Memory B cell (primary cell): ENCODE data around the gene OTUD3.
"Not testable (repeated sequence)": the region's sequence is repeated elsewhere in the genome, so short reads cannot be mapped to it uniquely, and the experiment has no call there.

ENCODE experiments used
- ATAC-seq: fragments of 150-1000 bp; cut with Tn5 transposase; 2 replicates; pipeline ENCODE4 v1.10.0; 2021; ENCODE audit warnings: low read depth, mild to moderate bottlenecking, moderate library complexity
- DNase-seq, 2 donors: peaks; one replicate each; pipeline ENCODE4 v3.0.0; 2022; ENCODE audit warnings: low spot score in 2 of 2
- H3K27ac Mint-ChIP-seq: one replicate; pipeline ENCODE4 v1.8.0; 2022; ENCODE audit warnings: mild to moderate bottlenecking, moderate library complexity, mixed read lengths
- H3K27me3 Mint-ChIP-seq: one replicate; pipeline ENCODE4 v1.8.0; 2022; ENCODE audit warnings: mixed read lengths
- H3K36me3 Mint-ChIP-seq: one replicate; pipeline ENCODE4 v1.8.0; 2022; ENCODE audit warnings: mild to moderate bottlenecking, mixed read lengths
- H3K4me1 Mint-ChIP-seq: one replicate; pipeline ENCODE4 v1.8.0; 2022; ENCODE audit warnings: mixed read lengths
- H3K4me3 Mint-ChIP-seq: one replicate; pipeline ENCODE4 v1.8.0; 2022; ENCODE audit warnings: mild to moderate bottlenecking, moderate library complexity, mixed read lengths
- H3K9me3 Mint-ChIP-seq: one replicate; pipeline ENCODE4 v1.8.0; 2022; ENCODE audit warnings: mixed read lengths

The OTUD3 gene

GRCh38 chr1:19860418-19860817, 21.8 kb upstream of the OTUD3 start:
- H3K36me3 Mint-ChIP-seq, result peaks cover 5% of the 10 kb centered on the region
- peaks cover 9% of the 10 kb centered on the region for H3K9me3 Mint-ChIP-seq
- ATAC-seq, result no peak
- peaks cover 2% of the 10 kb centered on the region for H3K4me1 Mint-ChIP-seq
- no peak for DNase-seq
- peaks cover 15% of the 10 kb centered on the region for H3K27me3 Mint-ChIP-seq
- H3K27ac Mint-ChIP-seq, result no peak overlapping the region
- H3K4me3 Mint-ChIP-seq, result no peak overlapping the region

- Mint-ChIP-seq H3K36me3 (peaks cover 5% of the 10 kb centered on the region), H3K27ac (no peak overlapping the region), H3K27me3 (peaks cover 17% of the 10 kb centered on the region), H3K9me3 (peaks cover 9% of the 10 kb centered on the region), H3K4me3 (no peak overlapping the region), H3K4me1 (peaks cover 2% of the 10 kb centered on the region)
- no peak for DNase-seq
- no peak for ATAC-seq
Measured at GRCh38 chr1:19861034-19861433, 21.2 kb upstream of the OTUD3 start.

- Mint-ChIP-seq H3K27ac (no peak overlapping the region), H3K27me3 (peaks cover 22% of the 10 kb centered on the region), H3K9me3 (peaks cover 9% of the 10 kb centered on the region), H3K4me1 (peaks cover 2% of the 10 kb centered on the region), H3K4me3 (no peak overlapping the region), H3K36me3 (peaks cover 5% of the 10 kb centered on the region)
- no peak for ATAC-seq
- DNase-seq, result no peak
Measured at GRCh38 chr1:19861842-19862530, 20.2 kb upstream of the OTUD3 start.

- Mint-ChIP-seq H3K27ac (no peak overlapping the region), H3K27me3 (peaks cover 24% of the 10 kb centered on the region), H3K9me3 (peaks cover 9% of the 10 kb centered on the region), H3K36me3 (peaks cover 5% of the 10 kb centered on the region), H3K4me3 (no peak overlapping the region), H3K4me1 (peaks cover 2% of the 10 kb centered on the region)
- ATAC-seq (no peak), DNase-seq (no peak)
Measured at GRCh38 chr1:19862944-19863343, 19.3 kb upstream of the OTUD3 start.

- Mint-ChIP-seq H3K4me1 (no peaks in the 10 kb centered on the region), H3K27me3 (peaks cover 33% of the 10 kb centered on the region), H3K27ac (no peak overlapping the region), H3K36me3 (peaks cover 5% of the 10 kb centered on the region), H3K4me3 (no peak overlapping the region), H3K9me3 (peaks cover 9% of the 10 kb centered on the region)
- no peak for ATAC-seq
- no peak for DNase-seq
Measured at GRCh38 chr1:19864570-19865160, 17.5 kb upstream of the OTUD3 start.

GRCh38 chr1:19866029-19866428, 16.2 kb upstream of the OTUD3 start:
- Mint-ChIP-seq H3K36me3 (peaks cover 5% of the 10 kb centered on the region), H3K27me3 (peaks cover 33% of the 10 kb centered on the region), H3K4me1 (no peaks in the 10 kb centered on the region), H3K9me3 (peaks cover 9% of the 10 kb centered on the region), H3K4me3 (no peak overlapping the region), H3K27ac (no peak overlapping the region)
- DNase-seq, result no peak
- no peak for ATAC-seq

- Mint-ChIP-seq H3K4me1 (no peaks in the 10 kb centered on the region), H3K36me3 (peaks cover 5% of the 10 kb centered on the region), H3K9me3 (peaks cover 9% of the 10 kb centered on the region), H3K27ac (no peak overlapping the region), H3K4me3 (no peak overlapping the region), H3K27me3 (peaks cover 33% of the 10 kb centered on the region)
- ATAC-seq, result no peak
- DNase-seq, result no peak
Measured at GRCh38 chr1:19866758-19867157, 15.4 kb upstream of the OTUD3 start.

- not testable (repeated sequence) for H3K27ac Mint-ChIP-seq, ATAC-seq, H3K36me3 Mint-ChIP-seq, H3K4me3 Mint-ChIP-seq, H3K4me1 Mint-ChIP-seq, DNase-seq, H3K9me3 Mint-ChIP-seq
- H3K27me3 Mint-ChIP-seq, result peaks cover 34% of the 10 kb centered on the region
Measured at GRCh38 chr1:19868575-19868974, 13.6 kb upstream of the OTUD3 start.

GRCh38 chr1:19869453-19869852, 12.7 kb upstream of the OTUD3 start:
- not testable (repeated sequence) for H3K36me3 Mint-ChIP-seq, H3K27ac Mint-ChIP-seq, H3K4me3 Mint-ChIP-seq, H3K4me1 Mint-ChIP-seq, ATAC-seq, DNase-seq, H3K9me3 Mint-ChIP-seq
- peaks cover 30% of the 10 kb centered on the region for H3K27me3 Mint-ChIP-seq

- Mint-ChIP-seq H3K27me3 (peaks cover 27% of the 10 kb centered on the region), H3K4me1 (no peaks in the 10 kb centered on the region), H3K4me3 (no peak overlapping the region), H3K9me3 (no peaks in the 10 kb centered on the region), H3K27ac (no peak overlapping the region), H3K36me3 (no peaks in the 10 kb centered on the region)
- no peak for DNase-seq
- ATAC-seq, result no peak
Measured at GRCh38 chr1:19869929-19870328, 12.3 kb upstream of the OTUD3 start.

GRCh38 chr1:19872190-19872589, 10.0 kb upstream of the OTUD3 start:
- H3K4me1 Mint-ChIP-seq, result no peaks in the 10 kb centered on the region
- no peak for ATAC-seq

GRCh38 chr1:19877181-19877750, 4.9 kb upstream of the OTUD3 start:
- peaks cover 3% of the 10 kb centered on the region for H3K4me1 Mint-ChIP-seq
- H3K36me3 Mint-ChIP-seq, result no peaks in the 10 kb centered on the region
- ATAC-seq (no peak), DNase-seq (no peak)
- H3K27ac Mint-ChIP-seq, result no peak overlapping the region
- H3K4me3 Mint-ChIP-seq, result no peak overlapping the region
- H3K9me3 Mint-ChIP-seq, result no peaks in the 10 kb centered on the region
- H3K27me3 Mint-ChIP-seq, result peaks cover 20% of the 10 kb centered on the region

More at GRCh38 chr1:19872190-19872589, 10.0 kb upstream of the OTUD3 start:
- peaks cover 27% of the 10 kb centered on the region for H3K27me3 Mint-ChIP-seq
- H3K9me3 Mint-ChIP-seq, result no peaks in the 10 kb centered on the region
- no peak overlapping the region for H3K4me3 Mint-ChIP-seq
- no peak for DNase-seq
- no peak overlapping the region for H3K27ac Mint-ChIP-seq
- H3K36me3 Mint-ChIP-seq, result no peaks in the 10 kb centered on the region

- DNase-seq, result no peak
- no peak overlapping the region for H3K27ac Mint-ChIP-seq
- H3K9me3 Mint-ChIP-seq, result no peaks in the 10 kb centered on the region
- H3K36me3 Mint-ChIP-seq, result no peaks in the 10 kb centered on the region
- peaks cover 18% of the 10 kb centered on the region for H3K27me3 Mint-ChIP-seq
- ATAC-seq, result no peak
- H3K4me1 Mint-ChIP-seq, result peaks cover 5% of the 10 kb centered on the region
- H3K4me3 Mint-ChIP-seq, result no peak overlapping the region
Measured at GRCh38 chr1:19877821-19878636, 4.2 kb upstream of the OTUD3 start.

- Mint-ChIP-seq H3K27me3 (peaks cover 14% of the 10 kb centered on the region), H3K4me1 (peaks cover 10% of the 10 kb centered on the region), H3K9me3 (no peaks in the 10 kb centered on the region), H3K4me3 (no peak overlapping the region), H3K36me3 (no peaks in the 10 kb centered on the region), H3K27ac (no peak overlapping the region)
- no peak for ATAC-seq
- DNase-seq, result no peak
Measured at GRCh38 chr1:19878637-19878985, 3.6 kb upstream of the OTUD3 start.
